PC-3 (cell line): ENCODE data around the gene COA1. TPM values are rescaled to one million over a fixed set of nuclear protein-coding genes. Genes with fewer than 3 reads are reported as not detected.
A peak's percentile ranks its signal among the peaks of the same experiment; 100 is the strongest.

Source experiments
- ATAC-seq: fragments of 200-7000 bp; cut with Tn5 transposase; 2 replicates; pipeline ENCODE4 v1.9.1; 2020; ENCODE audit warnings: mild to moderate bottlenecking, moderate library complexity
- BruUV-seq: library from RNA; stranded (reverse); fragments of 400-500 nt; replicated peaks from 2 replicates; lab custom pipeline; 2021; lab: Mats Ljungman, UMichigan
- CTCF ChIA-PET: fragments of 300-600 bp; sonication (Branson Sonifier 250); formaldehyde crosslinking; loops from one replicate; lab custom pipeline; 2022; ENCODE audit warnings: antibody characterized with exemption; lab: Charles Lee
- POLR2A ChIA-PET: fragments of 300-600 bp; sonication (Branson Sonifier 250); formaldehyde crosslinking; loops from one replicate; lab custom pipeline; 2022; ENCODE audit warnings: antibody characterized with exemption; ENCODE audit not compliant: unreplicated experiment; lab: Charles Lee
- DNase-seq: peaks from one replicate; pipeline ENCODE4 v3.0.0-alpha.2; 2015
- H2AFZ ChIP-seq: fragments of 300-600 bp; sonication (generic); 2 replicates; pipeline ENCODE4 v1.6.0; 2016; ENCODE audit warnings: antibody characterized with exemption, low read length
- H3F3A ChIP-seq: fragments of 300-600 bp; sonication (generic); one replicate; pipeline ENCODE4 v1.6.0; 2017; ENCODE audit warnings: antibody characterized with exemption, low read length, control low read depth, mild to moderate bottlenecking; ENCODE audit not compliant: unreplicated experiment
- H3K27ac ChIP-seq: fragments of 300-600 bp; sonication (generic); 2 replicates; pipeline ENCODE4 v1.5.1; 2016; ENCODE audit warnings: mild to moderate bottlenecking, low read length
- H3K27me3 ChIP-seq: fragments of 300-600 bp; sonication (generic); 2 replicates; pipeline ENCODE4 v1.6.1; 2016; ENCODE audit warnings: low read length, mixed read lengths
- H3K36me3 ChIP-seq: fragments of 300-600 bp; sonication (generic); 2 replicates; pipeline ENCODE4 v1.6.1; 2016; ENCODE audit warnings: low read depth, mixed run types, low read length, mixed read lengths
- H3K4me1 ChIP-seq: fragments of 300-600 bp; sonication (generic); 2 replicates; pipeline ENCODE4 v1.5.1; 2016; ENCODE audit warnings: low read length; ENCODE audit not compliant: insufficient read depth
- H3K4me2 ChIP-seq: fragments of 300-600 bp; sonication (generic); 2 replicates; pipeline ENCODE4 v1.6.0; 2016; ENCODE audit warnings: low read length
- H3K4me3 ChIP-seq: fragments of 300-600 bp; sonication (generic); 2 replicates; pipeline ENCODE4 v1.5.1; 2016; ENCODE audit warnings: mild to moderate bottlenecking, low read length, mixed read lengths
- H3K79me2 ChIP-seq: fragments of 300-600 bp; sonication (generic); 2 replicates; pipeline ENCODE4 v1.6.1; 2017; ENCODE audit warnings: low read length, mixed read lengths
- H3K9ac ChIP-seq: fragments of 300-600 bp; sonication (generic); 2 replicates; pipeline ENCODE4 v1.6.0; 2016; ENCODE audit warnings: mild to moderate bottlenecking, low read length
- H3K9me2 ChIP-seq: fragments of 300-600 bp; sonication (generic); replicated peaks from 2 replicates; pipeline ENCODE4 v1.6.1; 2016; ENCODE audit warnings: mixed run types, low read length, mixed read lengths
- H3K9me3 ChIP-seq: fragments of 300-600 bp; sonication (generic); 2 replicates; pipeline ENCODE4 v1.6.1; 2016; ENCODE audit warnings: low read length, mixed read lengths
- H4K20me1 ChIP-seq: fragments of 300-600 bp; sonication (generic); 2 replicates; pipeline ENCODE4 v1.6.1; 2016; ENCODE audit warnings: low read length, mixed read lengths
- EZH2 ChIP-seq: fragments of 300-600 bp; sonication (generic); IDR thresholded peaks from one replicate; pipeline ENCODE4 v1.6.1; 2017; ENCODE audit warnings: antibody characterized with exemption, mild to moderate bottlenecking, low read length; ENCODE audit not compliant: unreplicated experiment
- EZH2phosphoT487 ChIP-seq: fragments of 300-600 bp; sonication (generic); IDR thresholded peaks from 2 replicates; pipeline ENCODE4 v1.6.1; 2018; ENCODE audit warnings: mild to moderate bottlenecking, antibody characterized with exemption, low read length, borderline replicate concordance
- intact Hi-C: fragments of 100-400 bp; cut with micrococcal nuclease; formaldehyde crosslinking; loops from 2 replicates; pipeline ENCODE4 v1.9.0; 2023
- total RNA-seq: library from RNA; depleted of rRNA; stranded (reverse); fragments of >200 nt; gene quantifications from 2 replicates; pipeline ENCODE4 v1.2.3, GENCODE V29; 2014
- TF ChIP-seq, protein P1 (sequence below): fragments of 300-600 bp; sonication (generic); conservative IDR thresholded peaks from 2 replicates; pipeline ENCODE4 v1.5.1; 2017; ENCODE audit warnings: antibody characterized with exemption, low read depth, mild to moderate bottlenecking, low read length

COA1 gene
- total RNA-seq, 1 experiment from 2014 or later: 82.0 TPM

- Histone ChIP-seq H3K27ac (no peak overlapping the region), H2AFZ (no peak overlapping the region), H3K79me2 (peaks cover 94% of the 10 kb centered on the region), H3K9me2 (no peaks in the 10 kb centered on the region), H3K9me3 (no peaks in the 10 kb centered on the region), H4K20me1 (peaks cover 71% of the 10 kb centered on the region), H3K36me3 (peaks cover 38% of the 10 kb centered on the region), H3K4me2 (no peak overlapping the region), H3K4me3 (no peak overlapping the region), H3K27me3 (no peaks in the 10 kb centered on the region), H3F3A (no peaks in the 10 kb centered on the region), H3K9ac (no peak overlapping the region), H3K4me1 (peaks cover 52% of the 10 kb centered on the region)
- ATAC-seq (no peak), DNase-seq (no peak)
- intact Hi-C loops: no loop called here
- TF ChIP-seq EZH2phosphoT487 (no peak), EZH2 (no peak)
- TF ChIP-seq, protein P1, sequence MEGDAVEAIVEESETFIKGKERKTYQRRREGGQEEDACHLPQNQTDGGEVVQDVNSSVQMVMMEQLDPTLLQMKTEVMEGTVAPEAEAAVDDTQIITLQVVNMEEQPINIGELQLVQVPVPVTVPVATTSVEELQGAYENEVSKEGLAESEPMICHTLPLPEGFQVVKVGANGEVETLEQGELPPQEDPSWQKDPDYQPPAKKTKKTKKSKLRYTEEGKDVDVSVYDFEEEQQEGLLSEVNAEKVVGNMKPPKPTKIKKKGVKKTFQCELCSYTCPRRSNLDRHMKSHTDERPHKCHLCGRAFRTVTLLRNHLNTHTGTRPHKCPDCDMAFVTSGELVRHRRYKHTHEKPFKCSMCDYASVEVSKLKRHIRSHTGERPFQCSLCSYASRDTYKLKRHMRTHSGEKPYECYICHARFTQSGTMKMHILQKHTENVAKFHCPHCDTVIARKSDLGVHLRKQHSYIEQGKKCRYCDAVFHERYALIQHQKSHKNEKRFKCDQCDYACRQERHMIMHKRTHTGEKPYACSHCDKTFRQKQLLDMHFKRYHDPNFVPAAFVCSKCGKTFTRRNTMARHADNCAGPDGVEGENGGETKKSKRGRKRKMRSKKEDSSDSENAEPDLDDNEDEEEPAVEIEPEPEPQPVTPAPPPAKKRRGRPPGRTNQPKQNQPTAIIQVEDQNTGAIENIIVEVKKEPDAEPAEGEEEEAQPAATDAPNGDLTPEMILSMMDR: no peak
- ChIA-PET POLR2A (interaction anchor here (0.6 to 0.9 kb wide), 2 partner anchors 11 to 14 kb away, joined by 5 to 14 read pairs; partner anchors contain the start of gene STK17A), CTCF (no interaction called here)
- no TSS peak for BruUV-seq
Measured at GRCh38 chr7:43594020-43594419, 135.3 kb downstream of the COA1 start.

DNA sequence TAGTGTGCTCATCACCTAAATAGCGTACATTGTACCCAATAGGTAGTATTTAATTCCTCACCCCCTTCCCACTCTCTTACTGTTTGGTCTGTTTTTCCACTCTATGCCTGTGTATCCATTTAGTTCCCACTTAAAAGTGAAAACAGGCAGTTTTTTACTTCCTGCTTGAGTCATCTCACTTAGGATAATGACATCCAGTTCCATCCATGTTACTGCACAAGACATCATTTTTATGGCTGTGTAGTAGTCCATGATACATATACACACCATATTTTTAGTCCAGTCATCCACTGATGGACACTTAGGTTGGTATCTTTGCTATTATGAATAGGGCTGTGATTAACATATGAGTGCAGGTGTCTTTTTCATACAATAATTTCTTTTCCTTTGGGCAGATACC, 136.3 kb downstream of the COA1 start:
- BruUV-seq: no TSS peak
- peaks cover 62% of the 10 kb centered on the region for H3K4me1 ChIP-seq

GRCh38 chr7:43592326-43592725, 137.0 kb downstream of the COA1 start:
- no peak overlapping the region for H3K9ac ChIP-seq
- H3K4me2 ChIP-seq: peak overlapping the region; percentile 60; the same call in 1 of the 2 replicates
- intact Hi-C loops: no loop called here
- peak; percentile 12 for DNase-seq
- no TSS peak for BruUV-seq
- no peaks in the 10 kb centered on the region for H3F3A ChIP-seq
- H3K9me3 ChIP-seq: no peaks in the 10 kb centered on the region
- no peak overlapping the region for H2AFZ ChIP-seq
- TF ChIP-seq, protein P1: no peak
- TF ChIP-seq EZH2 (no peak), EZH2phosphoT487 (no peak)
- peaks cover 87% of the 10 kb centered on the region for H4K20me1 ChIP-seq
- H3K27me3 ChIP-seq: no peaks in the 10 kb centered on the region
- ATAC-seq: no peak
- CTCF ChIA-PET: no interaction called here
- peak overlapping the region; percentile 47 for H3K27ac ChIP-seq
- H3K4me3 ChIP-seq: no peak overlapping the region
- H3K9me2 ChIP-seq: no peaks in the 10 kb centered on the region
- POLR2A ChIA-PET: interaction anchor here (0.6 to 1.5 kb wide), 3 partner anchors 10 to 127 kb away, joined by 3 to 14 read pairs (median 9); partner anchors contain the start of gene STK17A
- peaks cover 99% of the 10 kb centered on the region for H3K79me2 ChIP-seq
- peaks cover 69% of the 10 kb centered on the region for H3K4me1 ChIP-seq
- peaks cover 27% of the 10 kb centered on the region for H3K36me3 ChIP-seq

More for the DNA sequence above, 136.3 kb downstream of the COA1 start:
- DNase-seq (no peak), ATAC-seq (no peak)
- no peak for TF ChIP-seq EZH2
- TF ChIP-seq EZH2phosphoT487: no peak
- TF ChIP-seq, protein P1: no peak
- no peak overlapping the region for H2AFZ ChIP-seq
- H3K27me3 ChIP-seq: no peaks in the 10 kb centered on the region
- no peaks in the 10 kb centered on the region for H3K9me2 ChIP-seq
- H3K79me2 ChIP-seq: peaks cover 96% of the 10 kb centered on the region
- peaks cover 30% of the 10 kb centered on the region for H3K36me3 ChIP-seq
- intact Hi-C loops: no loop called here
- ChIA-PET POLR2A (interaction anchor here (0.6 kb wide), 1 partner anchor 20 kb away, joined by 9 read pairs; no protein-coding TSS in a partner anchor), CTCF (no interaction called here)
- no peak overlapping the region for H3K27ac ChIP-seq
- H3F3A ChIP-seq: no peaks in the 10 kb centered on the region
- H3K4me2 ChIP-seq: no peak overlapping the region
- peaks cover 80% of the 10 kb centered on the region for H4K20me1 ChIP-seq
- no peak overlapping the region for H3K9ac ChIP-seq
- H3K9me3 ChIP-seq: no peaks in the 10 kb centered on the region
- H3K4me3 ChIP-seq: no peak overlapping the region
